Trophoblast cell (in vitro differentiated cells and primary cell): ENCODE measurements around the gene BMS1.
"Not testable (repeated sequence)": the region's sequence is repeated elsewhere in the genome, so short reads cannot be mapped to it uniquely, and the experiment has no call there.

Experiments used
- DNase-seq, 2 donors: peaks; one replicate each; pipeline ENCODE4 v3.0.0-alpha.2; 2016
- H2AFZ ChIP-seq: 2 replicates; pipeline ENCODE4 v1.6.1; 2013; ENCODE audit warnings: low read length, moderate library complexity, mild to moderate bottlenecking; ENCODE audit not compliant: insufficient read depth, poor library complexity
- H2AK5ac ChIP-seq: 2 replicates; pipeline ENCODE4 v1.6.1; 2013; ENCODE audit warnings: mild to moderate bottlenecking, low read length
- H2BK120ac ChIP-seq: 2 replicates; pipeline ENCODE4 v1.6.1; 2013; ENCODE audit warnings: low read length, mild to moderate bottlenecking, moderate library complexity; ENCODE audit not compliant: insufficient read depth, poor library complexity
- H2BK12ac ChIP-seq: 2 replicates; pipeline ENCODE4 v1.6.1; 2013; ENCODE audit warnings: mild to moderate bottlenecking, low read length, moderate library complexity
- H2BK5ac ChIP-seq: 2 replicates; pipeline ENCODE4 v1.6.1; 2013; ENCODE audit warnings: low read length, low read depth, moderate library complexity, mild to moderate bottlenecking; ENCODE audit not compliant: poor library complexity
- H3K14ac ChIP-seq: 2 replicates; pipeline ENCODE4 v1.6.1; 2013; ENCODE audit warnings: mild to moderate bottlenecking, low read length
- H3K18ac ChIP-seq: 2 replicates; pipeline ENCODE4 v1.6.1; 2013; ENCODE audit warnings: mild to moderate bottlenecking, low read length
- H3K23ac ChIP-seq: 2 replicates; pipeline ENCODE4 v1.6.1; 2013; ENCODE audit warnings: low read length
- H3K27ac ChIP-seq: 2 replicates; pipeline ENCODE4 v1.5.1; 2013; ENCODE audit warnings: low read depth, mild to moderate bottlenecking, inconsistent platforms, low read length, moderate library complexity
- H3K27me3 ChIP-seq: 2 replicates; pipeline ENCODE4 v1.6.1; 2013; ENCODE audit warnings: inconsistent platforms, mild to moderate bottlenecking, low read length, moderate library complexity; ENCODE audit not compliant: insufficient read depth
- H3K36me3 ChIP-seq, 2 experiments: 1 replicate in 1 of 2; 2 replicates in 1 of 2; pipeline ENCODE4 v1.6.1; 2013; ENCODE audit warnings: low read length in 2 of 2, mild to moderate bottlenecking in 2 of 2, moderate library complexity in 1 of 2; ENCODE audit not compliant: insufficient read depth in 2 of 2, control insufficient read depth in 1 of 2
- H3K4ac ChIP-seq: 2 replicates; pipeline ENCODE4 v1.6.1; 2013; ENCODE audit warnings: low read depth, mild to moderate bottlenecking, low read length, moderate library complexity
- H3K4me1 ChIP-seq, 2 experiments: 1 replicate in 1 of 2; 2 replicates in 1 of 2; pipeline ENCODE4 v1.6.1; 2013; ENCODE audit warnings: low read length in 2 of 2, mild to moderate bottlenecking in 2 of 2, moderate library complexity in 1 of 2; ENCODE audit not compliant: insufficient read depth in 2 of 2, control insufficient read depth in 1 of 2
- H3K4me2 ChIP-seq: 2 replicates; pipeline ENCODE4 v1.6.1; 2013; ENCODE audit warnings: inconsistent platforms, mild to moderate bottlenecking, low read length, moderate library complexity
- H3K4me3 ChIP-seq: 2 replicates; pipeline ENCODE4 v1.5.1; 2013; ENCODE audit warnings: mild to moderate bottlenecking, low read depth, low read length, inconsistent platforms
- H3K79me1 ChIP-seq: one replicate; pipeline ENCODE4 v1.6.1; 2013; ENCODE audit warnings: low read length
- H3K79me2 ChIP-seq: 2 replicates; pipeline ENCODE4 v1.6.1; 2013; ENCODE audit warnings: low read length, mild to moderate bottlenecking; ENCODE audit not compliant: control insufficient read depth, insufficient read depth, poor library complexity
- H3K9ac ChIP-seq: 2 replicates; pipeline ENCODE4 v1.6.1; 2013; ENCODE audit warnings: mild to moderate bottlenecking, low read length
- H3K9me3 ChIP-seq: 2 replicates; pipeline ENCODE4 v1.6.1; 2013; ENCODE audit warnings: low read depth, mild to moderate bottlenecking, control low read depth, inconsistent platforms, low read length; ENCODE audit not compliant: insufficient read depth
- H4K12ac ChIP-seq: 2 replicates; pipeline ENCODE4 v1.6.1; 2013; ENCODE audit warnings: low read depth, mild to moderate bottlenecking, low read length, moderate library complexity
- H4K8ac ChIP-seq: 2 replicates; pipeline ENCODE4 v1.6.1; 2013; ENCODE audit warnings: low read depth, mild to moderate bottlenecking, low read length, moderate library complexity
- H4K91ac ChIP-seq: one replicate; pipeline ENCODE4 v1.6.1; 2013; ENCODE audit warnings: low read depth, mild to moderate bottlenecking, low read length, moderate library complexity
- WGBS: extraction: QIAGEN DNeasy Blood & Tissue Kit; methylation state at CpG from one replicate; pipeline ENCODE4 v1.1.7; 2013; ENCODE audit warnings: missing lambda C conversion rate; ENCODE audit not compliant: insufficient read length, insufficient coverage; ENCODE audit errors: extremely low coverage; 5-methylcytosine and 5-hydroxymethylcytosine counted together

Gene BMS1

GRCh38 chr10:42844810-42845209, 62.2 kb downstream of the BMS1 start:
- no CpG with 5 or more reads among the region's 5 CpGs for WGBS
- H2BK120ac ChIP-seq, H3K4me2 ChIP-seq, H3K79me1 ChIP-seq, H3K4me3 ChIP-seq, H2AFZ ChIP-seq, H3K4me1 ChIP-seq, H4K8ac ChIP-seq, H3K4ac ChIP-seq, H2BK12ac ChIP-seq, H3K14ac ChIP-seq, H3K23ac ChIP-seq, H3K36me3 ChIP-seq, H2AK5ac ChIP-seq, H3K9ac ChIP-seq, H4K12ac ChIP-seq, H4K91ac ChIP-seq, H3K27ac ChIP-seq, H2BK5ac ChIP-seq, H3K27me3 ChIP-seq, H3K79me2 ChIP-seq, H3K18ac ChIP-seq, DNase-seq: not testable (repeated sequence)
- H3K9me3 ChIP-seq, result peaks cover 13% of the 10 kb centered on the region

GRCh38 chr10:42847261-42847660, 64.7 kb downstream of the BMS1 start:
- peaks cover 13% of the 10 kb centered on the region for H3K9me3 ChIP-seq
- H2BK120ac ChIP-seq, H3K27ac ChIP-seq, H3K9ac ChIP-seq, H3K27me3 ChIP-seq, H2AK5ac ChIP-seq, H3K79me2 ChIP-seq, H4K12ac ChIP-seq, H3K23ac ChIP-seq, H3K18ac ChIP-seq, H3K4me3 ChIP-seq, DNase-seq, H2BK5ac ChIP-seq, H3K4me2 ChIP-seq, H2BK12ac ChIP-seq, H3K4me1 ChIP-seq, H4K8ac ChIP-seq, H3K36me3 ChIP-seq, H3K79me1 ChIP-seq, H2AFZ ChIP-seq, H4K91ac ChIP-seq, H3K14ac ChIP-seq, H3K4ac ChIP-seq: not testable (repeated sequence)
- no CpG with 5 or more reads among the region's 28 CpGs for WGBS

- Histone ChIP-seq H3K9me3 (peaks cover 10% of the 10 kb centered on the region), H2BK120ac (no peak overlapping the region), H3K27me3 (no peaks in the 10 kb centered on the region), H4K8ac (no peak overlapping the region), H2AFZ (no peak overlapping the region), H3K27ac (no peak overlapping the region), H4K12ac (no peak overlapping the region), H3K79me1 (no peaks in the 10 kb centered on the region), H3K4me3 (no peak overlapping the region), H4K91ac (no peak overlapping the region), H3K79me2 (no peaks in the 10 kb centered on the region), H3K9ac (peak overlapping the region; percentile 23), H2BK5ac (no peak overlapping the region), H2AK5ac (no peak overlapping the region), H3K4me2 (no peak overlapping the region), H2BK12ac (no peak overlapping the region), H3K14ac (no peak overlapping the region), H3K23ac (no peak overlapping the region), H3K18ac (no peak overlapping the region), H3K4ac (no peak overlapping the region), H3K4me1 (no peaks in the 10 kb centered on the region), H3K36me3 (no peaks in the 10 kb centered on the region)
- WGBS, result no CpG with 5 or more reads among the region's 4 CpGs
- DNase-seq, result peak; percentile 81 to 93
Observed at GRCh38 chr10:42850931-42851330, 68.3 kb downstream of the BMS1 start.

- Histone ChIP-seq H3K18ac (no peak overlapping the region), H3K14ac (no peak overlapping the region), H3K9ac (no peak overlapping the region), H3K27ac (no peak overlapping the region), H3K4me2 (no peak overlapping the region), H2BK12ac (no peak overlapping the region), H3K79me2 (no peaks in the 10 kb centered on the region), H4K12ac (no peak overlapping the region), H3K9me3 (no peaks in the 10 kb centered on the region), H3K27me3 (no peaks in the 10 kb centered on the region), H3K36me3 (no peaks in the 10 kb centered on the region), H4K8ac (no peak overlapping the region), H3K4me1 (no peaks in the 10 kb centered on the region), H3K23ac (no peak overlapping the region), H2AK5ac (no peak overlapping the region), H2BK120ac (no peak overlapping the region), H3K79me1 (no peaks in the 10 kb centered on the region), H3K4ac (no peak overlapping the region), H2AFZ (no peak overlapping the region), H2BK5ac (no peak overlapping the region), H4K91ac (no peak overlapping the region), H3K4me3 (no peak overlapping the region)
- WGBS, result no CpG with 5 or more reads among the region's 15 CpGs
- peak; percentile 93 to 94 for DNase-seq
Observed at GRCh38 chr10:42859256-42859655, 76.7 kb downstream of the BMS1 start.
